ENCODE data around the gene ROPN1B. TPM values are rescaled to one million over a fixed set of nuclear protein-coding genes. Genes with fewer than 3 reads are reported as not detected.
A peak's percentile ranks its signal among the peaks of the same experiment; 100 is the strongest.
"Not testable (repeated sequence)": the region's sequence is repeated elsewhere in the genome, so short reads cannot be mapped to it uniquely, and the experiment has no call there.

Gene ROPN1B
- total RNA-seq, 1 experiment from 2014 or later, result not detected

- H3K4me3 Mint-ChIP-seq (ENCODE audit: unreplicated experiment), result peak overlapping the region; percentile 95
- no peaks in the 10 kb centered on the region for H3K9me3 Mint-ChIP-seq (ENCODE audit: unreplicated experiment)
- intact Hi-C loops (cut with micrococcal nuclease), result loop anchor here (5.0 kb wide), 1 partner anchor 92 kb away; the partner anchor contains the start of gene SLC41A3
- ChIA-PET POLR2A (interaction anchor here (0.6 to 1.4 kb wide), 7 partner anchors 12 to 1497 kb away, joined by 3 to 5 read pairs (median 4); partner anchors contain the start of gene SLC41A3), CTCF (no interaction called here)
- H3K27me3 Mint-ChIP-seq (ENCODE audit: insufficient read depth, unreplicated experiment), result no peaks in the 10 kb centered on the region
- peaks cover 8% of the 10 kb centered on the region for H3K4me1 Mint-ChIP-seq (ENCODE audit: insufficient read depth, unreplicated experiment)
- peak overlapping the region; percentile 95 for H3K27ac Mint-ChIP-seq (ENCODE audit: low read depth, unreplicated experiment)
- no TSS peak for BruUV-seq (replicated peaks)
- TF ChIP-seq CTCF (IDR thresholded peaks at IDR 0.05; ENCODE audit: unreplicated experiment), result no peak
- DNase-seq (ENCODE audit: unreplicated experiment), result peak; percentile 92
- no peaks in the 10 kb centered on the region for H3K36me3 Mint-ChIP-seq (ENCODE audit: insufficient read depth, unreplicated experiment)
Measured at GRCh38 chr3:125990253-125990970, 21.4 kb downstream of the ROPN1B start.

GRCh38 chr3:125996751-125997150, 27.8 kb downstream of the ROPN1B start:
- intact Hi-C loops (cut with micrococcal nuclease); H3K4me3 Mint-ChIP-seq (ENCODE audit: unreplicated experiment); H3K36me3 Mint-ChIP-seq (ENCODE audit: insufficient read depth, unreplicated experiment); CTCF ChIA-PET; POLR2A ChIA-PET; H3K27ac Mint-ChIP-seq (ENCODE audit: low read depth, unreplicated experiment); H3K4me1 Mint-ChIP-seq (ENCODE audit: insufficient read depth, unreplicated experiment); BruUV-seq (replicated peaks); DNase-seq (ENCODE audit: unreplicated experiment); H3K27me3 Mint-ChIP-seq (ENCODE audit: insufficient read depth, unreplicated experiment): not testable (repeated sequence)
- H3K9me3 Mint-ChIP-seq (ENCODE audit: unreplicated experiment), result peaks cover 24% of the 10 kb centered on the region

GRCh38 chr3:126002189-126002588, 33.2 kb downstream of the ROPN1B start:
- ChIA-PET POLR2A (no interaction called here), CTCF (no interaction called here)
- no TSS peak for BruUV-seq (replicated peaks)
- Mint-ChIP-seq H3K27me3 (ENCODE audit: insufficient read depth, unreplicated experiment) (no peaks in the 10 kb centered on the region), H3K4me1 (ENCODE audit: insufficient read depth, unreplicated experiment) (peaks cover 5% of the 10 kb centered on the region), H3K27ac (ENCODE audit: low read depth, unreplicated experiment) (no peak overlapping the region), H3K36me3 (ENCODE audit: insufficient read depth, unreplicated experiment) (no peaks in the 10 kb centered on the region), H3K4me3 (ENCODE audit: unreplicated experiment) (no peak overlapping the region), H3K9me3 (ENCODE audit: unreplicated experiment) (peaks cover 35% of the 10 kb centered on the region)
- TF ChIP-seq CTCF (IDR thresholded peaks at IDR 0.05; ENCODE audit: unreplicated experiment), result no peak
- no peak for DNase-seq (ENCODE audit: unreplicated experiment)
- intact Hi-C loops (cut with micrococcal nuclease), result no loop called here

GRCh38 chr3:126003447-126004190, 34.6 kb downstream of the ROPN1B start:
- peaks cover 5% of the 10 kb centered on the region for H3K4me1 Mint-ChIP-seq (ENCODE audit: insufficient read depth, unreplicated experiment)
- intact Hi-C loops (cut with micrococcal nuclease), result no loop called here
- H3K36me3 Mint-ChIP-seq (ENCODE audit: insufficient read depth, unreplicated experiment), result peaks cover 4% of the 10 kb centered on the region
- no peak overlapping the region for H3K4me3 Mint-ChIP-seq (ENCODE audit: unreplicated experiment)
- H3K9me3 Mint-ChIP-seq (ENCODE audit: unreplicated experiment), result peaks cover 23% of the 10 kb centered on the region
- POLR2A ChIA-PET, result no interaction called here
- CTCF ChIA-PET, result no interaction called here
- no peak overlapping the region for H3K27ac Mint-ChIP-seq (ENCODE audit: low read depth, unreplicated experiment)
- TF ChIP-seq CTCF (IDR thresholded peaks at IDR 0.05; ENCODE audit: unreplicated experiment), result no peak
- BruUV-seq (replicated peaks), result no TSS peak
- no peak for DNase-seq (ENCODE audit: unreplicated experiment)
- no peaks in the 10 kb centered on the region for H3K27me3 Mint-ChIP-seq (ENCODE audit: insufficient read depth, unreplicated experiment)

Data from MCF 10A (cell line).